ENCODE results near the gene SLC23A3.

DNA sequence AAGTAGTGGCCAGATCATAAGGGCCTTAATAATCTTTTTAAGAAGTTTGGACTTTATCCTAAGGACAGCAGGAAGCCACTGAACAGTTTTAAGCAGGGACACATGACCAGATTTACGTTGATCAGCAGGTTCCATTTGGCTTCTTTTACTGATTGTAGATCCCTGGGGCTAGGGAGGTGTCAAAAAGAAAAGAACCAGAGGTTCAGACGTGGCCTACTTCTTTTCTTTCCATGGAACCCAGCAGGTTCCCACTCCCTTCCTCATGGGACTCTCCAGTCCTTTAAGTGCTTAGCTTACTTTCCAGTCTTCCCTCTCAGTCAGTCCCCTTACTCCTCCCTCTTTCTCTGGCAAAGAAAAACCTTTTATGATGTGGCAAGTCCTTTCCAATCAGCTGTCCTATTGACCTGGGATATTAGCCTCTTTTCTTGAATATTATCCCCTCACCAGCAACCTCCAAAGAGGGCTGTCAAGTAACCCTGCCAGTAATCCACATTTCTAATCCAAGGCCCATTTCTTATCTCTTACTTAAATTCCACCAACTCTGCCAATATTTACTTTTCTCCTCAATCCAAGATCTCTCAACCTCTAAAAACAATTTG lies 42.7 kb downstream of the SLC23A3 start:
- TF ChIP-seq POLR2A (IDR thresholded peaks at IDR 0.05) = no peak
- TF ChIP-seq, protein P1, sequence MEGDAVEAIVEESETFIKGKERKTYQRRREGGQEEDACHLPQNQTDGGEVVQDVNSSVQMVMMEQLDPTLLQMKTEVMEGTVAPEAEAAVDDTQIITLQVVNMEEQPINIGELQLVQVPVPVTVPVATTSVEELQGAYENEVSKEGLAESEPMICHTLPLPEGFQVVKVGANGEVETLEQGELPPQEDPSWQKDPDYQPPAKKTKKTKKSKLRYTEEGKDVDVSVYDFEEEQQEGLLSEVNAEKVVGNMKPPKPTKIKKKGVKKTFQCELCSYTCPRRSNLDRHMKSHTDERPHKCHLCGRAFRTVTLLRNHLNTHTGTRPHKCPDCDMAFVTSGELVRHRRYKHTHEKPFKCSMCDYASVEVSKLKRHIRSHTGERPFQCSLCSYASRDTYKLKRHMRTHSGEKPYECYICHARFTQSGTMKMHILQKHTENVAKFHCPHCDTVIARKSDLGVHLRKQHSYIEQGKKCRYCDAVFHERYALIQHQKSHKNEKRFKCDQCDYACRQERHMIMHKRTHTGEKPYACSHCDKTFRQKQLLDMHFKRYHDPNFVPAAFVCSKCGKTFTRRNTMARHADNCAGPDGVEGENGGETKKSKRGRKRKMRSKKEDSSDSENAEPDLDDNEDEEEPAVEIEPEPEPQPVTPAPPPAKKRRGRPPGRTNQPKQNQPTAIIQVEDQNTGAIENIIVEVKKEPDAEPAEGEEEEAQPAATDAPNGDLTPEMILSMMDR (IDR thresholded peaks at IDR 0.05) = no peak
